Activated naive CD8-positive, alpha-beta T cell treated with anti-CD3 and anti-CD28 coated beads for 36 hours (primary cell): Measurements from ENCODE around the gene CHRND. TPM values are rescaled to one million over a fixed set of nuclear protein-coding genes. Genes with fewer than 3 reads are reported as not detected.
A peak's percentile ranks its signal among the peaks of the same experiment; 100 is the strongest.
"Not testable (repeated sequence)": the region's sequence is repeated elsewhere in the genome, so short reads cannot be mapped to it uniquely, and the experiment has no call there.

Source experiments
- DNase-seq: peaks from one replicate; pipeline ENCODE4 v3.0.0; 2021
- H3K27ac Mint-ChIP-seq: one replicate; pipeline ENCODE4 v1.8.0; 2022; ENCODE audit warnings: mild to moderate bottlenecking, moderate library complexity, mixed read lengths
- H3K27me3 Mint-ChIP-seq: one replicate; pipeline ENCODE4 v1.8.0; 2022; ENCODE audit warnings: mild to moderate bottlenecking, mixed read lengths
- H3K36me3 Mint-ChIP-seq: one replicate; pipeline ENCODE4 v1.8.0; 2021; ENCODE audit warnings: mild to moderate bottlenecking, mixed read lengths
- H3K4me1 Mint-ChIP-seq: one replicate; pipeline ENCODE4 v1.8.0; 2021; ENCODE audit warnings: mixed read lengths
- H3K4me3 Mint-ChIP-seq: one replicate; pipeline ENCODE4 v1.8.0; 2022; ENCODE audit warnings: mild to moderate bottlenecking, moderate library complexity, mixed read lengths
- H3K9me3 Mint-ChIP-seq: one replicate; pipeline ENCODE4 v1.8.0; 2022; ENCODE audit warnings: mixed read lengths
- total RNA-seq, 2 experiments: library from RNA; stranded (reverse); gene quantifications; one replicate each; pipeline ENCODE4 v1.2.3, GENCODE V29; 2021

CHRND gene
- total RNA-seq, 2 experiments from 2014 or later, result not detected

GRCh38 chr2:232549655-232550353 is 23.8 kb downstream of the CHRND start:
- H3K27ac Mint-ChIP-seq, result peak overlapping the region; percentile 99
- no peak for DNase-seq
- H3K4me1 Mint-ChIP-seq, result peaks cover 65% of the 10 kb centered on the region
- peak overlapping the region; percentile 99 for H3K4me3 Mint-ChIP-seq
- H3K27me3 Mint-ChIP-seq, result no peaks in the 10 kb centered on the region
- H3K36me3 Mint-ChIP-seq, result peaks cover 55% of the 10 kb centered on the region
- peaks cover 8% of the 10 kb centered on the region for H3K9me3 Mint-ChIP-seq

- H3K27me3 Mint-ChIP-seq, result no peaks in the 10 kb centered on the region
- peak within 1 kb of the TSS; percentile 99 for H3K27ac Mint-ChIP-seq
- H3K4me3 Mint-ChIP-seq, result peak within 1 kb of the TSS; percentile 99
- peaks cover 67% of the 10 kb centered on the region for H3K4me1 Mint-ChIP-seq
- H3K9me3 Mint-ChIP-seq, result peaks cover 8% of the 10 kb centered on the region
- H3K36me3 Mint-ChIP-seq, result peaks cover 49% of the 10 kb centered on the region
- DNase-seq, result peak; percentile 94
These were observed 24.6 kb downstream of the CHRND start, which contains the start of the genes EIF4E2 and TIGD1 for GRCh38 chr2:232550354-232551249. TSS of gene EIF4E2 (plus strand) at chr2:232550689. CDS start at chr2:232550725, 36 bp downstream. TSS of gene TIGD1 (minus strand) at chr2:232550557. CDS start at chr2:232549882, 675 bp downstream.

- Mint-ChIP-seq H3K27ac (peak overlapping the region; percentile 99), H3K4me3 (peak overlapping the region; percentile 99), H3K27me3 (no peaks in the 10 kb centered on the region), H3K36me3 (peaks cover 43% of the 10 kb centered on the region), H3K9me3 (peaks cover 8% of the 10 kb centered on the region), H3K4me1 (peaks cover 68% of the 10 kb centered on the region)
- DNase-seq, result no peak
These were observed 25.3 kb downstream of the CHRND start for GRCh38 chr2:232551250-232551638.

GRCh38 chr2:232551776-232552175 is 25.8 kb downstream of the CHRND start:
- peak overlapping the region; percentile 99 for H3K27ac Mint-ChIP-seq

GRCh38 chr2:232556426-232556825 is 30.5 kb downstream of the CHRND start:
- Mint-ChIP-seq H3K27ac (peak overlapping the region; percentile 38), H3K27me3 (no peaks in the 10 kb centered on the region), H3K36me3 (peaks cover 15% of the 10 kb centered on the region), H3K4me1 (peaks cover 36% of the 10 kb centered on the region), H3K4me3 (no peak overlapping the region), H3K9me3 (no peaks in the 10 kb centered on the region)
- DNase-seq, result no peak

More at GRCh38 chr2:232551776-232552175, 25.8 kb downstream of the CHRND start:
- Mint-ChIP-seq H3K27me3 (no peaks in the 10 kb centered on the region), H3K36me3 (peaks cover 40% of the 10 kb centered on the region), H3K4me1 (peaks cover 64% of the 10 kb centered on the region), H3K4me3 (peak overlapping the region; percentile 99), H3K9me3 (peaks cover 8% of the 10 kb centered on the region)
- DNase-seq, result no peak

GRCh38 chr2:232562515-232563151 is 36.7 kb downstream of the CHRND start:
- no peaks in the 10 kb centered on the region for H3K9me3 Mint-ChIP-seq
- H3K36me3 Mint-ChIP-seq, result peaks cover 22% of the 10 kb centered on the region
- H3K4me1 Mint-ChIP-seq, result no peaks in the 10 kb centered on the region
- no peak overlapping the region for H3K27ac Mint-ChIP-seq
- DNase-seq, result no peak
- no peaks in the 10 kb centered on the region for H3K27me3 Mint-ChIP-seq
- no peak overlapping the region for H3K4me3 Mint-ChIP-seq

- Mint-ChIP-seq H3K9me3 (no peaks in the 10 kb centered on the region), H3K4me3 (no peak overlapping the region), H3K4me1 (no peaks in the 10 kb centered on the region), H3K36me3 (peaks cover 21% of the 10 kb centered on the region), H3K27ac (no peak overlapping the region), H3K27me3 (no peaks in the 10 kb centered on the region)
- no peak for DNase-seq
These were observed 37.6 kb downstream of the CHRND start for GRCh38 chr2:232563580-232563979.

- no peak for DNase-seq
- Mint-ChIP-seq H3K9me3 (no peaks in the 10 kb centered on the region), H3K27me3 (no peaks in the 10 kb centered on the region), H3K36me3 (peaks cover 21% of the 10 kb centered on the region), H3K27ac (no peak overlapping the region), H3K4me1 (no peaks in the 10 kb centered on the region), H3K4me3 (no peak overlapping the region)
These were observed 41.8 kb downstream of the CHRND start for GRCh38 chr2:232567721-232568120.

- Mint-ChIP-seq H3K4me1 (no peaks in the 10 kb centered on the region), H3K4me3 (no peak overlapping the region), H3K9me3 (no peaks in the 10 kb centered on the region), H3K27ac (no peak overlapping the region), H3K27me3 (no peaks in the 10 kb centered on the region), H3K36me3 (peaks cover 21% of the 10 kb centered on the region)
- no peak for DNase-seq
These were observed 42.2 kb downstream of the CHRND start for GRCh38 chr2:232568161-232568560.

GRCh38 chr2:232569541-232569940 is 43.6 kb downstream of the CHRND start:
- Mint-ChIP-seq H3K36me3 (peaks cover 18% of the 10 kb centered on the region), H3K27me3 (no peaks in the 10 kb centered on the region), H3K9me3 (no peaks in the 10 kb centered on the region), H3K4me1 (no peaks in the 10 kb centered on the region), H3K4me3 (no peak overlapping the region), H3K27ac (no peak overlapping the region)
- no peak for DNase-seq

GRCh38 chr2:232570481-232570880 is 44.5 kb downstream of the CHRND start:
- H3K4me1 Mint-ChIP-seq, H3K27me3 Mint-ChIP-seq, H3K9me3 Mint-ChIP-seq, H3K4me3 Mint-ChIP-seq, H3K27ac Mint-ChIP-seq, DNase-seq: not testable (repeated sequence)
- H3K36me3 Mint-ChIP-seq, result peaks cover 20% of the 10 kb centered on the region

GRCh38 chr2:232571026-232571474 is 45.1 kb downstream of the CHRND start:
- H3K4me3 Mint-ChIP-seq, result no peak overlapping the region
- no peaks in the 10 kb centered on the region for H3K9me3 Mint-ChIP-seq
- no peaks in the 10 kb centered on the region for H3K27me3 Mint-ChIP-seq
- DNase-seq, result no peak
- peaks cover 1% of the 10 kb centered on the region for H3K4me1 Mint-ChIP-seq
- peaks cover 18% of the 10 kb centered on the region for H3K36me3 Mint-ChIP-seq
- no peak overlapping the region for H3K27ac Mint-ChIP-seq

GRCh38 chr2:232573042-232573441 is 47.1 kb downstream of the CHRND start:
- no peak overlapping the region for H3K27ac Mint-ChIP-seq
- no peaks in the 10 kb centered on the region for H3K9me3 Mint-ChIP-seq
- H3K27me3 Mint-ChIP-seq, result no peaks in the 10 kb centered on the region
- peaks cover 3% of the 10 kb centered on the region for H3K4me1 Mint-ChIP-seq
- DNase-seq, result no peak
- no peak overlapping the region for H3K4me3 Mint-ChIP-seq
- H3K36me3 Mint-ChIP-seq, result peaks cover 15% of the 10 kb centered on the region

- H3K27me3 Mint-ChIP-seq, result no peaks in the 10 kb centered on the region
- no peak for DNase-seq
- H3K4me1 Mint-ChIP-seq, result peaks cover 3% of the 10 kb centered on the region
- H3K27ac Mint-ChIP-seq, result no peak overlapping the region
- H3K4me3 Mint-ChIP-seq, result no peak overlapping the region
- no peaks in the 10 kb centered on the region for H3K9me3 Mint-ChIP-seq
- H3K36me3 Mint-ChIP-seq, result peaks cover 12% of the 10 kb centered on the region
These were observed 47.9 kb downstream of the CHRND start for GRCh38 chr2:232573771-232574435.
